ENCODE results near the gene ZMYND15. TPM values are rescaled to one million over a fixed set of nuclear protein-coding genes. Genes with fewer than 3 reads are reported as not detected.

ZMYND15 gene
- total and polyA plus RNA-seq, 2 of the 4 experiments (the other 2 are of a cell fraction), result 0.07 TPM; not detected in 1

- no peak for DNase-seq
- H2BK5ac ChIP-seq (ENCODE audit: low read depth, low read length, poor library complexity, severe bottlenecking), result no peak overlapping the region
- no TSS peak for BruUV-seq (replicated peaks)
Observed at GRCh38 chr17:4741544-4741943, 1.9 kb downstream of the ZMYND15 start.

More at GRCh38 chr17:4741544-4741943, 1.9 kb downstream of the ZMYND15 start:
- H3K4me3 ChIP-seq (ENCODE audit: insufficient read depth, low read depth, low read length), result no peak overlapping the region
- H2AK5ac ChIP-seq (ENCODE audit: low read depth, low read length), result no peak overlapping the region
- no peak overlapping the region for H2AK9ac ChIP-seq (replicated peaks; ENCODE audit: low read depth, low read length, poor library complexity)
- H3K36me3 ChIP-seq (ENCODE audit: control insufficient read depth, insufficient read depth, low read length), result no peaks in the 10 kb centered on the region
- CTCF ChIA-PET, result no interaction called here
- H3K14ac ChIP-seq (replicated peaks; ENCODE audit: low read depth, low read length), result no peak overlapping the region
- H3K79me1 ChIP-seq (ENCODE audit: low read depth in 1 of 2, low read length in 2 of 2), result no peaks in the 10 kb centered on the region
- in situ Hi-C loops (cut with MboI; ENCODE audit: low sequenced_read_pairs), result no loop called here
- no peak overlapping the region for H4K91ac ChIP-seq (ENCODE audit: insufficient read depth, low read depth, low read length)
- no peak for ATAC-seq (ENCODE audit: low read depth)
- H2BK20ac ChIP-seq (ENCODE audit: low read depth, low read length), result no peak overlapping the region
- no peaks in the 10 kb centered on the region for H3K9me1 ChIP-seq (ENCODE audit: insufficient read depth, low read length)
- no peak overlapping the region for H4K5ac ChIP-seq (ENCODE audit: low read depth, low read length)
- 69% methylated on average over 3 of the region's 8 CpGs; no CpG with 5 or more reads in 1 of the 2 experiments for WGBS, 2 experiments (ENCODE audit: extremely low coverage in 2 of 2, insufficient read length in 1 of 2)
- H3K27me3 ChIP-seq (ENCODE audit: control insufficient read depth, insufficient read depth, low read length), result peaks cover 77% of the 10 kb centered on the region
- H3K27ac ChIP-seq (ENCODE audit: insufficient read depth, low read length), result no peak overlapping the region
- no peak overlapping the region for H3K4me2 ChIP-seq (ENCODE audit: low read depth, low read length)
- no peak overlapping the region for H2BK120ac ChIP-seq (ENCODE audit: low read depth, low read length)
- TF ChIP-seq ELK1 (IDR thresholded peaks at IDR 0.05; ENCODE audit: borderline replicate concordance, low read depth, low read length) (no peak), RCOR1 (IDR thresholded peaks at IDR 0.05; ENCODE audit: insufficient replicate concordance, low read length) (no peak)
- no peaks in the 10 kb centered on the region for H4K20me1 ChIP-seq (ENCODE audit: insufficient read depth, low read length)
- no peak overlapping the region for H3K18ac ChIP-seq (ENCODE audit: low read depth, low read length)
- no peak overlapping the region for H4K8ac ChIP-seq (ENCODE audit: low read depth in 2 of 2, low read length in 2 of 2)
- H3K9ac ChIP-seq (ENCODE audit: low read depth, low read length), result no peak overlapping the region
- H3K4me1 ChIP-seq (ENCODE audit: control insufficient read depth, insufficient read depth, low read length), result peaks cover 8% of the 10 kb centered on the region; the same call in 1 of the 2 replicates
- POLR2A ChIA-PET (ENCODE audit: unreplicated experiment), result no interaction called here
- dilution Hi-C loops (cut with HindIII; ENCODE audit: low sequenced_read_pairs, unreplicated experiment), result no loop called here
- H3K4ac ChIP-seq (ENCODE audit: low read depth, low read length), result no peak overlapping the region
- H3K56ac ChIP-seq (ENCODE audit: extremely low read depth, insufficient read depth, low read length), result no peak overlapping the region
- H3K9me3 ChIP-seq (ENCODE audit: control insufficient read depth, insufficient read depth, low read length), result no peaks in the 10 kb centered on the region
- no peak overlapping the region for H2BK15ac ChIP-seq (ENCODE audit: low read depth, low read length)
- no peak overlapping the region for H2AFZ ChIP-seq (replicated peaks; ENCODE audit: low read length, poor library complexity)
- no peak overlapping the region for H3K23ac ChIP-seq (ENCODE audit: low read depth, low read length)
- intact Hi-C loops (cut with micrococcal nuclease), result no loop called here
